ENCODE data around the gene KRT86. TPM values are rescaled to one million over a fixed set of nuclear protein-coding genes. Genes with fewer than 3 reads are reported as not detected.

KRT86 gene
- total and polyA plus RNA-seq, 2 of the 13 experiments (the other 11 are each of a cell fraction or from before 2014, with no cell fraction given) = not detected

- no peak for TF ChIP-seq NCOA2 (CRISPR knock-in tag; IDR thresholded peaks at IDR 0.05)
These were observed 10.8 kb downstream of the KRT86 start (continued) for GRCh38 chr12:52285172-52285745.

- Histone ChIP-seq H3K79me2 (ENCODE audit: insufficient read depth, low read length) (no peaks in the 10 kb centered on the region), H3K36me3 (replicated peaks in 1 of 2; ENCODE audit: control insufficient read depth in 1 of 2, insufficient read depth in 2 of 2, low read length in 2 of 2) (no peaks in the 10 kb centered on the region), H4K20me1 (ENCODE audit: insufficient read depth, low read length) (no peaks in the 10 kb centered on the region), H3K27ac (ENCODE audit: extremely low read length, insufficient read depth, low read length) (no peak overlapping the region), H3K27me3 (ENCODE audit: control insufficient read depth in 1 of 2, insufficient read depth in 2 of 2, low read length in 2 of 2) (peaks cover 0 to 4% of the 10 kb centered on the region in 2 experiments; a peak in 2 of 5 replicates), H3K4me2 (ENCODE audit: low read depth, low read length) (no peak overlapping the region), H2AFZ (ENCODE audit: low read length) (no peak overlapping the region), H3K9me3 (ENCODE audit: low read length) (no peaks in the 10 kb centered on the region), H3K9ac (ENCODE audit: insufficient read depth, low read depth, low read length) (no peak overlapping the region), H3K4me3 (replicated peaks in 1 of 3; ENCODE audit: insufficient read depth in 1 of 3, low read depth in 2 of 3, low read length in 3 of 3) (no peak overlapping the region), H3K4me1 (ENCODE audit: insufficient read depth, low read length) (peaks cover 18% of the 10 kb centered on the region)
- no peak for FAIRE-seq
- in situ Hi-C loops (cut with HindIII; ENCODE audit: extremely low pct_ligation_motif_present, low pct_unique_long_range_greater_than_20kb) (no loop called here), intact Hi-C loops (cut with micrococcal nuclease; ENCODE audit: unreplicated experiment) (no loop called here)
- no TSS peak for BruUV-seq (replicated peaks)
- TF ChIP-seq ZBTB8A (CRISPR knock-in tag; IDR thresholded peaks at IDR 0.05; ENCODE audit: borderline replicate concordance, low read depth) (no peak), MLXIP (CRISPR knock-in tag; IDR thresholded peaks at IDR 0.05; ENCODE audit: borderline replicate concordance) (no peak), TARDBP (CRISPR knock-in tag; IDR thresholded peaks at IDR 0.05) (no peak), LRRFIP1 (CRISPR knock-in tag; conservative IDR thresholded peaks at IDR 0.05) (no peak), REPIN1 (CRISPR knock-in tag; IDR thresholded peaks at IDR 0.05; ENCODE audit: borderline replicate concordance, low read depth) (no peak), E2F1 (CRISPR knock-in tag; IDR thresholded peaks at IDR 0.05) (no peak)
- ChIA-PET POLR2A (no interaction called here), CTCF (ENCODE audit: low intra/inter-chr PET ratio, low total read pairs) (no interaction called here)
- no peak for ATAC-seq
- no peak for DNase-seq (ENCODE audit: low spot score)
- 54% methylated on average over 2 of the region's 24 CpGs for WGBS (ENCODE audit: low lambda C conversion rate)
These were observed 11.5 kb downstream of the KRT86 start for GRCh38 chr12:52285851-52286530.

Measured in HepG2 (cell line).